Lower leg skin (tissue), 3 donors: ENCODE results near the gene APMAP.

Source experiments
- CTCF ChIP-seq, 3 donors: fragments of 450-650 bp; IDR thresholded peaks; one replicate each; pipeline ENCODE4 v1.5.1; 2016; ENCODE audit warnings: antibody characterized with exemption in 3 of 3, mild to moderate bottlenecking in 3 of 3, moderate library complexity in 2 of 3
- POLR2A ChIP-seq, 2 donors: fragments of 450-650 bp; IDR thresholded peaks; one replicate each; pipeline ENCODE4 v1.6.1; 2016 to 2017; ENCODE audit warnings: antibody characterized with exemption in 2 of 2, mild to moderate bottlenecking in 1 of 2, moderate library complexity in 1 of 2

DNA sequence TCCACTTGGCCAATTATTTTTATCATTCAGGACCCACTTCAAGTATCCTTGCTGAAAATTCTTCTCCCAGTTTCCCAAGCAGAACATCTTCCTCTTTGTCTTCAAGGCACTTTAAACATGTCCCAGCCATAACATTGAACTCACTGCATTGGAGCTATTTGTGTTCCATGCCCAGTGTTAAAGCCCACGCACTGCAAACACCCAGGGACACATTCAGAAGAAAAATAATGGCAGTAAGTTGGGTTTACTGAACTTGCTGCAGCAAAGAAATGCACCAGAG, 1.6 kb upstream of the APMAP start:
- no peak for TF ChIP-seq CTCF (IDR thresholded peaks at IDR 0.05)
- no peak for TF ChIP-seq POLR2A (IDR thresholded peaks at IDR 0.05)
